AG08396 (cell line): ENCODE data around the gene GLRA3.
"Not testable (repeated sequence)": the region's sequence is repeated elsewhere in the genome, so short reads cannot be mapped to it uniquely, and the experiment has no call there.

Experiments used
- DNase-seq: peaks from one replicate; pipeline ENCODE4 v3.0.0; 2012; ENCODE audit warnings: low spot score, mixed read lengths

The GLRA3 gene

DNA sequence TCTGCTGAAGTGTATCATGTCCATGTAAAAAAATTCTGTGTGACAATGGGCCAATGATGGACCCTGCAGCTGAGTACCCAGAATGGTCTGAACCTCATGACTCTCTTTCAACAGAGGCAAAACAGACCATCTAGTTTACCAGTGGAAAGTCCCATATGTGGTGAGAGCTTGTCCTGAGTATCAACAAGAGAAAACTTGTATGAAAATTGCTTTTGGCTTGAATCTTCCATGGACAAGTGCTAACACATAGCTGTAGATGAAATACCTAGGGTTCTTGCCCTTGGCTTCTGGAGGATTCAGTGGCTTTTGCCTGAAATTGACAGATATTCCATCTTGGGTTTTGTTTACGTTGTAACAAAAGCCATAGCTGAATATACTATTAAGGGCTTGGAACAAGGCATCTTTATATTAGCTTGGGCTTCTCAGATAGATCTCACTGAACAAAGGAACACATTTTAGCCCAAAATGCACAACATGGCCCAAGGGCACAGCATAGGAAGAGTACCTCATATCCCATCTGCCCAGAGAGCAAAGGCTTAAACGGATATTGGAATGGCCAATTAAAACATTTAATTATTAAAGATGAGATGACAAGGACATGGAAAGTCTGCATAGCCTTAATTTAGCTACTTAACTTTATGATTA is 178.2 kb downstream of the GLRA3 start:
- no peak for DNase-seq

DNA sequence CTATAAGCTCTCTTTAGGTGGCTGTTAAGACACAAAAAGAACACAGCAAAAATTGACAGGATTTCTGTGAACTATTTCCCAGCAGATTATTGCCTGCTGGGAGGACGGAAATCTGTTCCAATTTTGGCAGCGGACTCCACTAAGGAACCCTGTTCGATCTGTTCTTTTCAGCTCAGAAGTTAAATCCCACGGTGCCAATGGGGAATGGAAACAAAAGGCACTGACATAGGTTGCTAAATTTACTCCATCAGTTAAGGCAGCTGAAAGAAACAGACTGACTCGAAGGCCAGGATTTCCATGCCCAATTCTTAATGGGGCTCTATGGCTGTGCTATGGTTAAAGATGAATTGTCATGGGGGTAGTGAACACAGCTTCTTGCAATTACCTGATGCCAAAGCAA is 180.2 kb downstream of the GLRA3 start:
- no peak for DNase-seq

DNA sequence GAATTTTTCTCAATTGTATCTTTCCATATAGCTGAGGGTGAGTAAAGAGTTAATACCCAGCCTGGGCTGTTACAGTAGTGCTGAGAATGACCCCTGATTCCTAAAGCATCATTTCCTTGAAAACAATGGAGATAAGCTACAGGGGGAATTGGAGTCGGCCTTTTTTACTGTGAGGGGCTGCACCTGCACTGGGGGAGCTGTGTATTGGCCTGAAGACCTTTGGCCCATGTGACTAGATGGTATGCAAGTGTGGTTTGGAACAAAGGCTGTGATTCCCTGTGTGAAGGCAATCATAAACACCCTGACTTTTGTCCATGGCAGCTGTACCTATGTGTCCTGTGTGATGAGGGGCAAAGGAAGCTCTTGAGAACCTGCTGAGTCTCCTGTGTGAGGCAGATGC is 182.7 kb downstream of the GLRA3 start:
- DNase-seq = no peak

DNA sequence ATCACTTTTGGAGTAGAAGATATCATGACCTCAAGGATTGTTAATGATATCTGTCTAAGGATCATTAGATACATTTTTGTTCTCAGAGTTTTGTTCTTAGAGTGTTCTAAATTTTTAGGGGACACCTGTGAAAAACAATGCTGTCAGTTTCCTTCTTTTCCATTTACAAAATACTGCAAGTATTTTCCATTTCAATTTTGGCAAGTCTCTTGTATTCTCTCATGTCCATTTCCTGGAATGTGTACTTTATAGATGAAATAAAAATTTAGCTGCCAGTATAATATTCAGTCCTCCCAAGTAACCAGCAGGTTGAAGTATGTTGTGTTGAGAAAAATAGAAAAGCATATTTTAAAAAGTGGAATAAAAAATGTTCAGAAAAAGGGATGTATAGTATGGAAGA is 188.9 kb downstream of the GLRA3 start:
- DNase-seq = no peak

DNA sequence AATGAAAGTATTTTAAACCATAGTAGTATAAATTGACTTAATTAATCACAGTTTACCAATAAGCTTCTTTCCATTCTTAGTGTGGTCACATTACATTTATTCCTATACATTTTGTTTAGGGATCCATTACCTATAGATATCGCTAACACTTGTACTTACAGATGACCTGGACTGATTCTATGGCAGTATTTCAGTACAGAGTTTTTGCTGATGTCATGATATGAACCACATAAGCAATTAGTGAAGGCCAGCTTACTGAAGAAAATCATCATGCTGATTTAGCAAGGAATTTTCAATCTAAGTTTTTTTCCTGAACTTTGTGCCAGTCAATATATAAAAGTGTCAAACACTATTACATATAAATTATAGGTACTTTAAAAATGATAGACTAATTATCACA is 193.3 kb downstream of the GLRA3 start:
- DNase-seq = no peak

DNA sequence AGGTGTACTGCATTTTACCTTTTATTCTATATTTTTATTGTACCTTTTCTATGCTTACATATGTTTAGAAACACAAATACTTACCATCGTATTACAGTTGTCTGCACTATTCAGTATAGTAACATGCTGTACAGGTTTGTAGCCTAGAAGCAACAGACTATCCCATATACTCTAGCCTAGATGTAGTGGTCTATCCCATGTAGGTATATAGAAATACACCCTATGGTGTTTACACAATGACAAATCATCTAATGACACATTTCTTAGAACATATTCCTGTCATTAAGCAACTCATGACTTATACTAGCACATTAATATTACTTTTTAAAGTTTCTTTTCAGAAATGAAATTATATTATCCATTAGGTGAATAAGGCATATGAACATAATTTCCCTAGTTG is 195.6 kb downstream of the GLRA3 start:
- no peak for DNase-seq

DNA sequence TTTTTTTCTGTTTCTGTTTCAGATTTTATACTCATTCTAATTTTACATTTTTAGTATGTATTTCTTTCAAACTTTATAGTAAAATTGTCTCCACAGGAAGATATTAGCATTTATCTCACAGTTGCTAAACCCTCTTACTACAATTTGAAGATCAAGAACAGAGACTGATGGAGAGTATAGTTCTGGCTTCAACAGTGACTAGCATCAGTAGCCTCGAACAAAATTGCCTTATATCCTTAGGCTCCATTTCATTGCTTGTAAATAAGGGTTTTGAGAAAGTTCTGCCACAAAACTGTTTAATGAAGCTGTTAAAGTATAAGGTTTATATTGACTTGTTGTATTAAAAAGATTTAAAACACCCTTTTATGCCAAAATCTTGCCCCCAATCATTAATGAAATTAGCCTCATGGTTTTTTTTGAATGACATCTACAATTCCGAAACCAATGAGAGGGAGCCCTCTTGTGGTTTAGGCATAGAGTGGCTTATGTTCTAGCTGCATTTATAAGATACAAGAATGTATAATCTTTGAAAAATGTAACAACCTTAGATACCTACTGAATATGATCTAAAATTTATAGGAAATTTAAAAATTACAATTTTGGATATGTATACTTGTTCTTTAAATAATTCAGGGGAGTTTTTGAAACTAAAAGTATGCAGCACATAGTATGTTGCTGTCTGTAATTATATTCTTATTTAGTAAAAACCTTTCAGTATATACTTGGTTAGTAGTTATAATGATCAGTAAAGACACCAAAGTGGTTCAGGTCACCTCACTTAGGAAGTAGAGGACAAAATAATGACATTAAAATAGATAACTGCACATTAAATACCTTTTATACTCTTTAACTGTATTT is 196.9 kb downstream of the GLRA3 start:
- peak; percentile 12 for DNase-seq

DNA sequence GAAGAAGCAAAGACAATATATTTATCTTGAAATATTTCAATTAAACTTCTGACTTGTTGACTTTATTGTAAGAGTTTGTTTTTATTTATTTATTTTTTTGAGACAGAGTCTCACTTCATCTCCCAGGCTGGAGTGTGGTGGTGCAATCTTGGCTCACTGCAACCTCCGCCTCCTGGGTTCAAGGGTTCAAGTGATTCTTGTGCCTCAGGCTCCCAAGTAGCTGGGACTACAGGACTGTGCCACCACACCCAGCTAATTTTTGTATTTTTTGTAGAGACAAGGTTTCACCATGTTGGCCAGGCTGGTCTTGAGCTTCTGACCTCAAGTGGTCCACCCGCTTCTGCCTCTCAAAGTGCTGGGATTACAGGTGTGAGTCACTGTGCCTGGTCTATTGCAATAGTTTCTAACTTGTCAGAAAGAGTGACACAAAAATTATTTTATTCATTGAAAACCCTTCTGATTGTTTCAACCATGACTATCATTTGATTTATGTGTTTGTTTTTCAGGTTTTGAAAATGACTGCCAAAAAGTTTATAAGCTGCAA is 199.1 kb downstream of the GLRA3 start:
- DNase-seq = not testable (repeated sequence)

DNA sequence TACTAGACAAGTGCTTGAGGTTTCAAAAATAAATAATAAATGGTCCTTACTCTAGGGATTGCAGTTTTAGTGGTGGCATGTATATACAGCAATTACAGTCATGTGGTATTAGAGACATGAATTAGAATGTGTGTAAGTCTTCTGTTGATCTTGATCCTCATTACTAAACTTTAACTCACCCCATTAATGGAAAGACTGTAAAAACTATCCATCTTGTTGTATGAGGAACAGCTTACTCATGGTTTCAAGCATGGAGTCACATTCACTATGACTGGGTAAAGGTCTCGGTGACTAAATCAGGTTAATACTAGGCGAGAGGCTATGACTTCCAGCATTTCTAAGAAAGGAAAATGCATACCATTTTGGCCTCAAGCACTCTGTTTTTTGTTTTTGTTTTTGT is 199.8 kb downstream of the GLRA3 start:
- no peak for DNase-seq

DNA sequence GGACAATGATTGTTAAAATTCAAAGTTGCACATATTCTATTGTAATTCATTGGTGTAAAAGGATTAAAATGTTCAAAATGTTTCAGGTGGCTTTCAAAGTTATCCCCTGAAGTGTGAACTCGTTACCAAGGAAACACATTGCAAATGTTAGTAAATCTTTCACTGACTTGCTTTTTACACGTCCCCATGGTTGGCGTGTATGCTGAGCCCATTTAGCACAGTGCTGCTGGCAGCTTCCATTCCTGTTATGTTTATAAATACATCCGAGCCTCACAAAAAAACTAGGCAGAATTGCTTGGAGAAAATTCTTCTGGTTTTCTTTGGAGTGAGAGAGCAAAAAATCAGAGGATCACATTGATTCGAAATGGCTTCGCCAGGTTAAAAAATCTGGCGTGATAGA is 200.9 kb downstream of the GLRA3 start:
- no peak for DNase-seq

DNA sequence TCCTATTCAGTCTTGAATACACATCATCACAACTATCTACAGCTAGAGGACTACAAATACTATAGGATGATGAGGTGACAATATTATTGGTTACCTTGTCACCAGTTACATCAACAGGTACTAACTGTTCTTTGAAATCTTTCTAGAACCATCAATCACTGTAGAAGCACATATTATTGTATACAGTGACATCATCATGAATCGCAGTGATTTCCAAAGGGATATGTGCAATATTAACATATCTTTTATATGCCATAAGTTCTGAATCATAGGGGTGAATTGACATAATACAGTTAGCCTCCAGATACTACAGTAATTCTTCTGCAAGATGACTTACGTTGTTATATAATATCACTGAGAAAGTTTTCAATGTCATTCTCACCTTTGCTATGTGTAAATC is 201.6 kb downstream of the GLRA3 start:
- no peak for DNase-seq

DNA sequence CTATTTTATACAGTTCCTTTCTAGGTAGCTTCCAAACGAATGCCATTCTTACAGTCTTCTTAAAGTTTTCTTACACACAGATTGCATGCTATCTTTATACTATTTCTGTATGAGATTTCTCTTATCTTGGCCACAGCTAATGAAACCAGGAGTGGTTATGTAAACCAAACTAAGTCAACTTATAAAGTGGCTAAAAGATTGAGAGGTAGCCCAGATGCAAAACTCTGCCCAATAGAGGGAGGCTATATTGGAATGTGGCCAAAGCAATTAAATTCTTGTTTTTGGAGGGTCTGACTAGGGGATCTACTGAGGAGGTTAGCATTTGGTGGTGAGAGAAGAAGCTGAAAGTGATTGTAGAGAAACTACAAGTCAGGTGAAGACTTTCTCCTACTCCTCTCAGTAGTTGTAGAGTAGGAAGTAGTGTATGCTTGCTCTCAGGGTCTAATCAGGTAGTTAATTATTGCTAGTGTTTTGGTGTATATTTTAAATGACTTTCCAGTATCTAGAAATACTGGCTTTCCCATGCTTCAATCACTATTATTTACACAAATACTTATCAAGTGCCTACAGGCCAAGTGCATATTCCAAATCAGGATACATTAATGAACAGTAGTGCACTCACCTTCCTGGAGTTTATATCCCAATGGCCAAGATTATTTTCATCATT is 202.6 kb downstream of the GLRA3 start:
- no peak for DNase-seq

DNA sequence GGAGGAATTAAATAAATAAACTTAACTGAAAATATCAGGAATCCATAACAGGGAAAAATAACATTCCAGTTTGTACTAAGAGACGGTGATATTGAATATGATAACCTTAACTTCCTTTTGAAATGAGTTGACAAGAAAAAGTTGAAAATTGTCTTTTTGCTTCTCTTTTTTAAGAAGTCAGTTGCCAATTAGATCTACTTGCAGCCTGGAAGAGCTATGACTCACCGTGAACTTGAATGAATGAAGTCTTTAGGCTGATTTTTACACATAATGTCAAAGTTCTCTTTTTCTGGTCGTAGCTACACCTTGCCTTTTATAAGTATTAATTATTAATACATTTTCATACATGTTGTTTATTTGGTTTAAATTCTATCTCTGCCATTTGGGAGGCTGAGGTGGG is 212.4 kb downstream of the GLRA3 start:
- DNase-seq = no peak

DNA sequence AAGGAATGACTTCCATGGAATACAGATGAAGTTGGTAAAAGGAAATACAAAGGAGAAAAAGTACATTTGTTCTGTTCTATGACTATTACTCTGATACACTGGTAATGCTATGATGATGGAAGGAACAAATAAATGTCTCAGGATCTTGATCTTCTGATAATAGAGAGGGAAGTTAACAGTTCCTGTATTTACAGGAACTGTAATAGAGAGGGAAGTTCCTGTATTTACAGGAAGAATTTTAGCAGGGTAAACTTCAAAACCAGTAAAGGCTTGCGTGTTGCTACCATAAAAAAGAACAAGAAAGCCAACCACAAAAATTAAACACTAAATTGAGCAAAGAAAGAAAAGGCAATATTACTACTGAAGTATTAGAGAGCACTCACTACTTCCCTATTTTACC is 215.1 kb downstream of the GLRA3 start:
- no peak for DNase-seq

DNA sequence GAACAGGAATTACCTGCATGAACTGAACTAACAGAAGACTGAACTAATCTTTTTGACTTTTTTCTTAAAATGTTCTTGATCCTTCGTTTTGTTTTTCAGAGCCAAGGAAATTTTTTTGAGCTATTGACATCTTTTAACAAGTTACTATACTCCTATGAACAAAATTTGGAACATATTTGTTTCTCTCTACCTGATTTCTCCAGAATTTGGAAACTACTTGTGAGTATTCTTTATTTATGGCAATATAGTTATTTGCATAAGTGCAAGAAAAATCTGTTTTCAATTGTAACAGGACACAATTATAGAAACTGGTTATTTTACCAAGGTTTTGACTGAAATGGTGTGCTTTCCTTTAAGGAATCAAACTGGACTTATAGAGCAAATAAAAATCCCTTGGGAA is 217.3 kb downstream of the GLRA3 start:
- no peak for DNase-seq

DNA sequence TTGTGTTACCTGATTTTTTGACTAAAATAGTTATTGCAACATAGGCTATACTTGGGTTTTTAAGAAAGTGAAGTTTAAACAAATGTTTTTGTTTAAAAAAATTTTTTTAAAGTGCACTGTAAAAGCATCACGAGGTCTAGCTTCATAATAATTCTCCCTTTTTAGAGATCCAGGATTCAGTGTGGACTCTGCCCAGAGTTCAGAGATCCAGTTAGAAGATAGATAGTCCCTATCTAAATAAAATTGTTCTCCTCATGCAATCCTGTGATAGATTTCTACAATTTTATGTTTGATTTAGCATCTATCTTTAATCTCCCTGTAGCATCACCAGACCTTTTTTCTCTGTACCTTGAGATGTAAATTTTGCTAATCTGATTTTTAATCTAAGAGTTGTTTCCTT is 221.3 kb downstream of the GLRA3 start:
- no peak for DNase-seq

DNA sequence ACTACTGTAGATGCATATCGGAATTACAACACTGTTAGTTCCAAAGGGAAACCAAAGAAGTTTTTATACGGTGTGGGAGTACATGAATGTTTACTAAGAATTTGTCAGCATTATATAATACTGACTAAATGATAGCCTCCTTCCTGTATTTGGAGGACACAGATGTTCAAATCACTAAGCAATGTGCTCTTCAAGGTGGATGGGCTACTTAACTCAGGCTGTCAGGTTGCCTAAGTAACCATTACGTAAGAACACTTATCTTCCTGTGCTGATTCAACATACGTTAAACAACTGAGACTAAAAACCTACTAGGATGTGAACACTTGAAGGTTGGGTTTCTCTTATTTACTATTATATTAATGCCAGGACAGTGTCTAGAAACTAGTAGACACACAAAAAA is 224.8 kb downstream of the GLRA3 start:
- no peak for DNase-seq

DNA sequence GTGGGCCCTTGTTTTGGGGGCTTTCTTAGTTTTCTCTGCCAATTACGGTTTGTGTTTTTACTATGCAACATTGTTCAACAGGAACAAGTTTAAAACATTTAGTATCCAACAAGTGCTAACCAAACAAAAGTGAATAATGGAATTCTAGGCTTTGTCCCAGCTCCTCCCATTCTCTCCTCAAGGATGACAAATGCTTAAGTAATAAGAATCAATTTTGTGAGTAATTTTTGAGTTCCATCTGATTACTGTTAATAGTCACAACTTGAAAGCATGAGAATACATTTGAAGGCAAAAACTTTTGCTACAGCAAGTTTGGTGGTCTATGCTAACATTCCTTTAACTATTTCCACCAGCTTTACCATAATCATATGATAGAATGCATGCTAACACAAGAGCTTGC is 228.7 kb downstream of the GLRA3 start:
- DNase-seq = no peak

DNA sequence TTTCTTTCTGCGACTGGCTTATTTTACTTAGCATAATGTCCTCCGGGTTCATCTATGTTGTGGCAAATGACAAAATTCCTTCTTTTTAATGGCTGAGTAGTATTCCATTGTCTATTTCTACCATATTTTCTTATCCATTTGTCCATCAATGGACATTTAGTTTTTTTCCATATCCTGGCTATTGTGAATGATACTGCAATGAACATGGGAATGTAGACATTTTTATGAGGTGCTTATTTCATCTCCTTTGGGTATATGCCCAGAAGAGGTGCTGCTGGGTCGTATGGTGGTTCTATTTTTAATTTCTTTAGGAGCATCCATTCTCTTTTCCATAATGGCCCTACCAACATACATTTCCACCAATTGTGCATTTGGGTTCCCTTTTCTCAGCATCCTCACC is 230.2 kb downstream of the GLRA3 start:
- DNase-seq = no peak

DNA sequence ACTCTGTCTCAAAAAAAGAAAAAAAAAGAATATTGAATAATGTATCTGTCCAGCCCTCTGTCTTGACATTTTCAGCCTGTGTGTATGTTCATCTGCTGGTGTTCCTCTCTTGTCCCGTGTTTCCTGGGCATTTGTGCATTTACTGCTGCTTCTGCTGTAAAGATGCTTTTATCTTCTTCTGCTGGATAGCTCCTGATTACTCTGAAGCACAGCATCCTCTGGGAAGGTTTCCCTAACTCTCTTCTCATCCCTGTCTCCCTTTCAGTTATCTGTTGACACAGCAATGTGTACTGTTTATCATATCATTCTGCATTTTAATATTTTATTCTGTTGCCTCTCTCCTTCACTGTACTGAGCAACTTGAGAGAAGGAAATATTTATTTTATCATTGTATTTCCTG is 232.5 kb downstream of the GLRA3 start:
- DNase-seq = no peak

DNA sequence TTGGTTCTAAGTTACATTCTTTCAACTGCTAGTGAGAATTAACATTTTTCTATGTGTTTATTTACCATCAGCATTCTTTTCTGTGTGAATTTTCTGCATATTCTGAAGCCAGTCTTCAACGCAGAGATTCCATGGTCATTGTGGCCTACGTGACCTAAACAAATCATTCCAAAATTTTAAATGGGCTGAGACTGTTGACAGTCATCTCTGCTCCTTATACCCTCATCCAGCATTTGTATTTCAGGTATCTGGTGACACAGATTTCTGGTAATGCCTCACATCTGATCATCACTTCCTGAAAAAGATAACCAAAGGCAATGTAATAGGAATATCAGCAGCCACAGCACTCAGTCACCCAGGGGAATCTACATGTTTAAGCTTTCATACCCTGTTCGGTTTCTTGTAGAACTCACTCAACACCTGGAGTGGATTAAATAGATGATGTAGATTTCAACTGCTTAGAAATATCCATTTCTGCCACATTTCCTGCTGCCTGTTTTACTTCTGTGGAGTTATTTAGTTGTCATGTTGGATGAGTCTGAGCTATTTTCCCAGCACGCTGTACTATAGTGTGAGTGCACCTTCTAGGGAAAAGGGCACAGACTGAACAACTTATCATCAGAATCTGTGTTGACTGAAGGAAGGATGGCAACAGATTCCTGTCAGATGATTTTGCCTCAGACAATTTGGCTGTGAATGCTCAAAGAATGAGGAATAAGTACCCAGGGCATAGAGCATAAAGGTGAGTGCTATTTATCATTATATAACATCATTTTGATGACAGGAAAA is 233.7 kb downstream of the GLRA3 start:
- no peak for DNase-seq

DNA sequence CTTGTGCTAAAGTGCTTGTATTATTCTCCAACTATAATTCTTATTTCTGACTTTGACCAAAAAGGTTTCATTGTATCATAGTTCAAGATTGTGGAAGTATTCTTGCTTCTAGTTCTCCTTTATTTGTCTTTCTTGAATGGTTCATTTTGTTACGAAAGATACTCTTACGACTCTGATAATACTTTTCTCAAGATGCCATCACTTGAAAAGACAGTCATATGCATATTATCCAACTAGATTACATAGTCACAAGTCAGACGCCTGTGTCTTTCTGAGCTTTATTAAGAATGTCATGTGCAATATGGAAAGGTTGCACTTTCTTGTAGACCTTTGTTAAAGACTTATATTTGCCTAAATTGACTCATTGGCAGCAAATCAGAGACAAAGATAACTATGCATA is 235.3 kb downstream of the GLRA3 start:
- no peak for DNase-seq
